ENCODE results near the gene CCNK. TPM values are rescaled to one million over a fixed set of nuclear protein-coding genes. Genes with fewer than 3 reads are reported as not detected.

The CCNK gene
- total RNA-seq, 1 donor from 2014 or later: 79.8 TPM

GRCh38 chr14:99521176-99522024 lies 40.2 kb downstream of the CCNK start:
- H3K9me3 Mint-ChIP-seq (ENCODE audit: unreplicated experiment): no peaks in the 10 kb centered on the region
- DNase-seq (ENCODE audit: low spot score): no peak
- peaks cover 12% of the 10 kb centered on the region for H3K27me3 Mint-ChIP-seq (ENCODE audit: unreplicated experiment)
- H3K36me3 Mint-ChIP-seq (ENCODE audit: low read depth, unreplicated experiment): no peaks in the 10 kb centered on the region
- TF ChIP-seq CTCF (IDR thresholded peaks at IDR 0.05; ENCODE audit: unreplicated experiment): no peak
- H3K4me3 Mint-ChIP-seq (ENCODE audit: unreplicated experiment): no peak overlapping the region
- H3K4me1 Mint-ChIP-seq (ENCODE audit: unreplicated experiment): peaks cover 4% of the 10 kb centered on the region
- no peak overlapping the region for H3K27ac Mint-ChIP-seq (ENCODE audit: unreplicated experiment)

DNA sequence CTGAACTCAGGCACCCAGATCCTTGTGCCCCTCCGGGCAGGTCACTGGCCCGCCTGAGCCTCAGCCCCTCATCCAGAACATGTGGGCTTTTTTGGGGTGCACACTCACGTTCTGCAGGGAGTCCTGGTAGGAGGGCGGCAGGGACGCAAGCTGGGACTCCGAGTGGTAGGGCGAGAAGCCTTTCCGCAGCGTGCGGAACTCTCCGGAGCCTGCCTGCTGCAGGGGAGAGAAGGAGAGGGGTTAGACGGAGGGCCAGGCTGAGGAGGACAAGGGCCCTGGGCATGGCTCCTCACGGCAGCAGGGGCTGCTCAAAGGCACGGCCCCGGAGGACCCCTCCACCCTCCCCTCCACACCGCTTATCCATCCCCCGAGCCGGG lies 40.8 kb downstream of the CCNK start:
- Mint-ChIP-seq H3K9me3 (ENCODE audit: unreplicated experiment) (no peaks in the 10 kb centered on the region), H3K27me3 (ENCODE audit: unreplicated experiment) (peaks cover 10% of the 10 kb centered on the region), H3K4me3 (ENCODE audit: unreplicated experiment) (no peak overlapping the region), H3K36me3 (ENCODE audit: low read depth, unreplicated experiment) (no peaks in the 10 kb centered on the region), H3K4me1 (ENCODE audit: unreplicated experiment) (peaks cover 4% of the 10 kb centered on the region), H3K27ac (ENCODE audit: unreplicated experiment) (no peak overlapping the region)
- DNase-seq (ENCODE audit: low spot score): no peak
- no peak for TF ChIP-seq CTCF (IDR thresholded peaks at IDR 0.05; ENCODE audit: unreplicated experiment)

DNA sequence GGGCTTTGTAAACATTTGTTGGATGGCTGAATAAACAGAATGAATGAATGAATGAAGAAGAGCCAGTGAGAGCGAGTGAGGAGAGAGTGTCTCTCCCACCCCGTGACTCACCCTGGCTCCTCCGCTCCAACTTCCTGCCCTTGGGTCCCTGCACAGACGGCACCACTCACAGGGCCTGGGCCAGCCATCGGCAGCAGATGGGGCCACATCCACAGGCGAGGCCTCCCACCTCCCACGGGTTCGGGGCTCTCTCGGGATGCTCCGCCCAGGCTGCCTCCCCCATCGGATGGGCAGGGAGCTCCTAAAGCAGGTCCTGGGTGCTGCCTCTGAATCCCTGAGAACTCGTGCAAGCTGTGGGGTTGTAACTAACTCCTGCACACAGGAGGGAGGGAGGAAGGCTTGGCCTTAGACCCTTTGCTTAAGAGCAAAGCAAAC lies 41.3 kb downstream of the CCNK start:
- no peak for TF ChIP-seq CTCF (IDR thresholded peaks at IDR 0.05; ENCODE audit: unreplicated experiment)
- Mint-ChIP-seq H3K9me3 (ENCODE audit: unreplicated experiment) (no peaks in the 10 kb centered on the region), H3K36me3 (ENCODE audit: low read depth, unreplicated experiment) (peaks cover 3% of the 10 kb centered on the region), H3K4me1 (ENCODE audit: unreplicated experiment) (peaks cover 6% of the 10 kb centered on the region), H3K27me3 (ENCODE audit: unreplicated experiment) (peaks cover 12% of the 10 kb centered on the region), H3K4me3 (ENCODE audit: unreplicated experiment) (no peak overlapping the region), H3K27ac (ENCODE audit: unreplicated experiment) (no peak overlapping the region)
- DNase-seq (ENCODE audit: low spot score): no peak

- DNase-seq (ENCODE audit: low spot score): no peak
- H3K4me3 Mint-ChIP-seq (ENCODE audit: unreplicated experiment): no peak overlapping the region
- peaks cover 3% of the 10 kb centered on the region for H3K36me3 Mint-ChIP-seq (ENCODE audit: low read depth, unreplicated experiment)
- H3K27ac Mint-ChIP-seq (ENCODE audit: unreplicated experiment): no peak overlapping the region
- H3K27me3 Mint-ChIP-seq (ENCODE audit: unreplicated experiment): peaks cover 13% of the 10 kb centered on the region
- no peaks in the 10 kb centered on the region for H3K9me3 Mint-ChIP-seq (ENCODE audit: unreplicated experiment)
- H3K4me1 Mint-ChIP-seq (ENCODE audit: unreplicated experiment): peaks cover 6% of the 10 kb centered on the region
- no peak for TF ChIP-seq CTCF (IDR thresholded peaks at IDR 0.05; ENCODE audit: unreplicated experiment)
These were observed 41.9 kb downstream of the CCNK start for GRCh38 chr14:99522934-99523703.

- Mint-ChIP-seq H3K9me3 (ENCODE audit: unreplicated experiment) (no peaks in the 10 kb centered on the region), H3K27ac (ENCODE audit: unreplicated experiment) (no peak overlapping the region), H3K36me3 (ENCODE audit: low read depth, unreplicated experiment) (peaks cover 3% of the 10 kb centered on the region), H3K4me3 (ENCODE audit: unreplicated experiment) (no peak overlapping the region), H3K27me3 (ENCODE audit: unreplicated experiment) (peaks cover 13% of the 10 kb centered on the region), H3K4me1 (ENCODE audit: unreplicated experiment) (peaks cover 6% of the 10 kb centered on the region)
- DNase-seq (ENCODE audit: low spot score): no peak
- no peak for TF ChIP-seq CTCF (IDR thresholded peaks at IDR 0.05; ENCODE audit: unreplicated experiment)
These were observed 42.5 kb downstream of the CCNK start for GRCh38 chr14:99523704-99524055.

Measured in endothelial cell (in vitro differentiated cells).